K562 (cell line): ENCODE results near the gene LRRC74B. TPM values are rescaled to one million over a fixed set of nuclear protein-coding genes. Genes with fewer than 3 reads are reported as not detected.

ENCODE experiments used
- E2F6 ChIP-seq, 2 experiments: IDR thresholded peaks; 2 replicates each; pipeline ENCODE4 v1.6.1; 2011; ENCODE audit warnings: borderline replicate concordance in 1 of 2, control low read depth in 1 of 2, low read depth in 1 of 2, low read length in 1 of 2, mild to moderate bottlenecking in 1 of 2, mixed read lengths in 1 of 2, moderate library complexity in 1 of 2; ENCODE audit not compliant: insufficient read depth in 1 of 2, insufficient read length in 1 of 2, poor library complexity in 1 of 2, severe bottlenecking in 1 of 2; ENCODE audit errors: extremely low read depth in 1 of 2
- GABPB2 ChIP-seq: fragments of 250-450 bp; sonication (Bioruptor Pico); conservative IDR thresholded peaks from 2 replicates; pipeline ENCODE4 v1.5.1; 2021; ENCODE audit warnings: mild to moderate bottlenecking
- HIVEP1 ChIP-seq: fragments of 250-450 bp; sonication (Bioruptor Pico); IDR thresholded peaks from 2 replicates; pipeline ENCODE4 v1.4.0; 2020; ENCODE audit warnings: mild to moderate bottlenecking
- HMGXB4 ChIP-seq: sonication (generic); formaldehyde crosslinking; IDR thresholded peaks from 2 replicates; pipeline ENCODE4 v1.8.1; 2023; ENCODE audit warnings: mild to moderate bottlenecking, missing genetic modification reagents
- JUND ChIP-seq, 2 experiments: IDR thresholded peaks; 2 replicates in 1 of 2; 3 replicates in 1 of 2; pipeline ENCODE4 v1.6.1; 2011; ENCODE audit warnings: borderline replicate concordance in 2 of 2, low read depth in 2 of 2, low read length in 2 of 2, improper control_type of control experiment in 1 of 2, missing biosample characterization in 1 of 2, missing genetic modification characterization in 1 of 2, missing genetic modification reagents in 1 of 2
- KLF1 ChIP-seq: fragments of 450-650 bp; IDR thresholded peaks from 2 replicates; pipeline ENCODE4 v1.6.1; 2016; ENCODE audit warnings: missing genetic modification characterization, missing compliant biosample characterization
- MXI1 ChIP-seq: IDR thresholded peaks from 2 replicates; pipeline ENCODE4 v1.6.1; 2011; ENCODE audit warnings: low read depth, mild to moderate bottlenecking, improper control_type of control experiment, low read length
- POU5F1 ChIP-seq: fragments of 150-350 bp; IDR thresholded peaks from 2 replicates; pipeline ENCODE4 v1.6.1; 2014; ENCODE audit warnings: borderline replicate concordance, low read length, low read depth, mild to moderate bottlenecking; ENCODE audit not compliant: partially characterized antibody
- RFX7 ChIP-seq: fragments of 250-450 bp; sonication (Bioruptor Pico); IDR thresholded peaks from 2 replicates; pipeline ENCODE4 v1.5.1; 2021; ENCODE audit warnings: mild to moderate bottlenecking
- RHOXF2B ChIP-seq: fragments of 250-450 bp; sonication (Bioruptor Pico); conservative IDR thresholded peaks from 2 replicates; pipeline ENCODE4 v1.5.1; 2021
- SP2 ChIP-seq: IDR thresholded peaks from 2 replicates; pipeline ENCODE4 v1.6.1; 2011; ENCODE audit warnings: mild to moderate bottlenecking, low read depth, low read length, moderate library complexity; ENCODE audit not compliant: poor library complexity, severe bottlenecking; ENCODE audit errors: extremely low read depth
- TBL1XR1 ChIP-seq, 2 experiments: IDR thresholded peaks; 2 replicates each; pipeline ENCODE4 v1.6.1; 2012; ENCODE audit warnings: improper control_type of control experiment in 2 of 2, low read length in 2 of 2, mild to moderate bottlenecking in 1 of 2
- THAP12 ChIP-seq: fragments of 250-450 bp; sonication (Bioruptor Pico); IDR thresholded peaks from 2 replicates; pipeline ENCODE4 v1.9.0; 2021; ENCODE audit warnings: mild to moderate bottlenecking, inconsistent platforms
- ZBTB26 ChIP-seq: fragments of 450-650 bp; formaldehyde crosslinking; IDR thresholded peaks from 2 replicates; pipeline ENCODE4 v1.4.0; 2022; ENCODE audit warnings: missing genetic modification characterization
- ZHX1 ChIP-seq: fragments of 150-350 bp; conservative IDR thresholded peaks from 2 replicates; pipeline ENCODE4 v1.6.1; 2014; ENCODE audit warnings: low read length
- ZNF444 ChIP-seq: fragments of 250-450 bp; sonication (Bioruptor Pico); IDR thresholded peaks from 2 replicates; pipeline ENCODE4 v1.4.0; 2020; ENCODE audit warnings: mild to moderate bottlenecking, moderate library complexity
- polyA plus RNA-seq, 8 experiments: library from polyadenylated mRNA; depleted of rRNA in 4 of 8; stranded (reverse) in 5 of 8; unstranded in 3 of 8; fragments of >200 nt; fragmentation: Nextera tagmentation in 2 of 8; fragmentation: Illumina TruSeq in 1 of 8; extraction: Ambion mirVana in 2 of 8; extraction: Trizol in 1 of 8; gene quantifications; 2 replicates each; pipeline versions ENCODE4 v1.2.1 to v1.2.3, GENCODE V29; 2011 to 2014; ENCODE audit warnings: inconsistent platforms in 1 of 8, missing spikeins in 1 of 8
- total RNA-seq, 7 experiments: library from RNA; depleted of rRNA in 6 of 7; stranded (reverse); fragments of >200 nt in 6 of 7; fragmentation: Illumina TruSeq in 2 of 7; extraction: Trizol in 2 of 7; gene quantifications; 2 replicates each; pipeline versions ENCODE4 v1.2.1 to v1.2.3, GENCODE V29; 2011 to 2021; ENCODE audit warnings: low replicate concordance in 1 of 7

LRRC74B gene
- total and polyA plus RNA-seq, 9 of the 15 experiments (the other 6 are each of a cell fraction or from before 2014, with no cell fraction given): not detected

GRCh38 chr22:21000207-21000986, 45.3 kb upstream of the LRRC74B start (continued):
- TF ChIP-seq HMGXB4: peak; percentile 48; the same call in 1 of the 2 replicates
- TF ChIP-seq JUND (IDR thresholded peaks at IDR 0.05; ENCODE audit: borderline replicate concordance, low read depth, low read length): 0 out of 2 replicates have a peak, but pooled peaks have one; percentile 39
- TF ChIP-seq JUND (tag; IDR thresholded peaks at IDR 0.05; ENCODE audit: borderline replicate concordance, low read depth, low read length): no peak
- no peak for TF ChIP-seq ZNF444 (CRISPR knock-in tag)
- 0 out of 2 replicates have a peak, but pooled peaks have one; percentile 33 for TF ChIP-seq MXI1
- TF ChIP-seq POU5F1: no peak
- TF ChIP-seq E2F6 (IDR thresholded peaks at IDR 0.05; ENCODE audit: borderline replicate concordance in 1 of 2, extremely low read depth in 1 of 2, insufficient read depth in 1 of 2, insufficient read length in 1 of 2, low read depth in 1 of 2, low read length in 1 of 2, poor library complexity in 1 of 2, severe bottlenecking in 1 of 2): peak in 1 of 2 experiments; percentile 61
- TF ChIP-seq HIVEP1: 0 out of 2 replicates have a peak, but pooled peaks have one; percentile 12
- TF ChIP-seq ZHX1: no peak
- no peak for TF ChIP-seq SP2
- TF ChIP-seq RFX7 (CRISPR knock-in tag): peak; percentile 80
- peak; percentile 81 for TF ChIP-seq THAP12 (CRISPR knock-in tag)
- peak; percentile 22 to 67; a peak in 1 of 4 replicates for TF ChIP-seq TBL1XR1 (IDR thresholded peaks at IDR 0.05; ENCODE audit: low read length in 2 of 2)
- TF ChIP-seq KLF1 (tag): peak; percentile 42; the same call in 1 of the 2 replicates
- TF ChIP-seq GABPB2 (CRISPR knock-in tag): peak; percentile 30; the same call in 1 of the 2 replicates
- peak; percentile 92 for TF ChIP-seq RHOXF2B (CRISPR knock-in tag)
- TF ChIP-seq ZBTB26 (CRISPR knock-in tag): peak; percentile 18; the same call in 1 of the 2 replicates
